IPS-18c (cell line): ENCODE measurements around the gene ALLC.

ENCODE experiments used
- H3K4me3 ChIP-seq: 2 replicates; pipeline ENCODE4 v1.7.0; 2013; ENCODE audit warnings: low read depth, mild to moderate bottlenecking, low read length, moderate library complexity; ENCODE audit not compliant: insufficient read depth
- H3K9me3 ChIP-seq: one replicate; pipeline ENCODE4 v1.6.1; 2013; ENCODE audit warnings: mild to moderate bottlenecking, low read length, moderate library complexity; ENCODE audit not compliant: control insufficient read depth, insufficient read depth

Gene ALLC

GRCh38 chr2:3646446-3646845 is 11.6 kb upstream of the ALLC start:
- Histone ChIP-seq H3K4me3 (no peak overlapping the region), H3K9me3 (peaks cover 2% of the 10 kb centered on the region)

DNA sequence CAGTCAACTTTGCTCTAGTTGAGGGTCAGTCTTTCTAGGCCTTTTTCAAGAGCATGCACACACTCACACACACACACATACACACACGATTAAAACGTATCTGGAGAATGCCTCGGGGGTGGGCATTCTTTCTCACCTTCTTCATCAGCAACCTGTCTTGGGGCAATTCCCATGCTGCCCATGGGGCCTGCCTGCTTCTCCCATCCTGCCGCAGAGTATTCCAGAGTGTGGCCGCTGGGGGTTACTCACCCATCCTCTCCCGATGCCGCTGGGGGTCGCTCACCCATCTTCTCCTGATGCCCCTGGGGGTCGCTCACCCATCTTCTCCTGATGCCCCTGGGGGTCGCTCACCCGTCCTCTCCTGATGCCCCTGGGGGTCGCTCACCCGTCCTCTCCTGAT is 10.8 kb upstream of the ALLC start:
- Histone ChIP-seq H3K4me3 (no peak overlapping the region), H3K9me3 (peaks cover 2% of the 10 kb centered on the region)

DNA sequence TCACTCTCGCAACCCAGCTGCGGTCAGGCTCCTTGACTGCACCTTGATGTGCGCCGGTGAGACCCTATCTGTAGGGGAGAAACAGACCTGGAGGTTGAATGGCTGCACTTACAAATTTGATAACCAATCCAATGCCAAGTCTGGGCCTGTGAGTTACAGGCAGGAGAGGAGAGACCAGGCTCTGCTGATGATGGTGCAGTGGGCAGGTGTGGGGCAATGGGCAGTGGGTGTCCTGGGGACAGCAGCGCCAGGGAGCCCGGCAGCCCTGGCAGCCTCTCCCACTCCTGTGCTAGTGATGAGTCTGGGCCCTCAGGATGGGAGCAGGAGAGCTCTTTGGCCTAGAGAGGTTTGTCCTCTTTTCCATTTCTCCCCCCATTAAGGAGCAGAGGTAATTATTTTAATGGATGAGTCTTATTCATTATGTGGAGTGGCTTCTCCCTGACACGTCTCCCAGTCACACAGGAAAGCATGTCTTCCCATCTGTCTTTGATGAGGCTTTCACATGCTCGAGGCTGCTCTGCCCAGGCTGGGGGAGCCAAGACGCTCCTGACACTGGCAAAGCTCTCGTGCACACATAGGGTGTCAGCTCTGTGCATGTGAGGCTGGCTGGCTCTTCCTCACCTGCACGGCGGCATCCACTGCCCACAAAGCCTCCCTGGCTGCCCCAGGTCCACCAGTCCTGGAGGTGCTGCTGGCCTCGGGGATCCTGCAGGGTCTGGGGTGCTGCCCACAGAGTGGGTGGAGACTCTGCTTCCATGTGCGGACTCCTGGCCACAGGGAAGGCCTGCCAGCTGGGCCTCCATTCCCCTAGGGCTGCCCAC is 10.0 kb upstream of the ALLC start:
- peaks cover 2% of the 10 kb centered on the region for H3K9me3 ChIP-seq
- H3K4me3 ChIP-seq, result no peak overlapping the region

GRCh38 chr2:3648652-3649177 is 9.3 kb upstream of the ALLC start:
- Histone ChIP-seq H3K4me3 (no peak overlapping the region), H3K9me3 (peaks cover 2% of the 10 kb centered on the region)

DNA sequence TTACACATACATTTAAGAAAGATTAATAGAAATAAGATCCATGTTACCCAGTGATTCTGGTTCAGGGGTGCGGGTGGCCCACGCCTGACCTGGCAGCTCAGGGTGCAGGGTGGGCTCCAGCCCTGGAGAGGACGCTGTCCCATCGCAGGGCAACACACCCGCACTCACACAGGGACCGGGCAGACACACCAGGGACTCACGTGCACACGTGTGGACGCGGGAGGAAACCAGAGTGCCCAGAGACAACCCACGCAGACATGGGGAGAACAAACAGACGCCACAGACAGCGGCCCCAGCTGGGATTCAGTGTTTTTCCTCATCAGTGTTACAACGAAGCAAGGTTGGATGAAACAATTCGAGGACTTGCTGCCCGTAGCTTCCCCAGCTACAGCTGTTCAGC is 8.4 kb upstream of the ALLC start:
- H3K4me3 ChIP-seq, result no peak overlapping the region
- H3K9me3 ChIP-seq, result peaks cover 2% of the 10 kb centered on the region

DNA sequence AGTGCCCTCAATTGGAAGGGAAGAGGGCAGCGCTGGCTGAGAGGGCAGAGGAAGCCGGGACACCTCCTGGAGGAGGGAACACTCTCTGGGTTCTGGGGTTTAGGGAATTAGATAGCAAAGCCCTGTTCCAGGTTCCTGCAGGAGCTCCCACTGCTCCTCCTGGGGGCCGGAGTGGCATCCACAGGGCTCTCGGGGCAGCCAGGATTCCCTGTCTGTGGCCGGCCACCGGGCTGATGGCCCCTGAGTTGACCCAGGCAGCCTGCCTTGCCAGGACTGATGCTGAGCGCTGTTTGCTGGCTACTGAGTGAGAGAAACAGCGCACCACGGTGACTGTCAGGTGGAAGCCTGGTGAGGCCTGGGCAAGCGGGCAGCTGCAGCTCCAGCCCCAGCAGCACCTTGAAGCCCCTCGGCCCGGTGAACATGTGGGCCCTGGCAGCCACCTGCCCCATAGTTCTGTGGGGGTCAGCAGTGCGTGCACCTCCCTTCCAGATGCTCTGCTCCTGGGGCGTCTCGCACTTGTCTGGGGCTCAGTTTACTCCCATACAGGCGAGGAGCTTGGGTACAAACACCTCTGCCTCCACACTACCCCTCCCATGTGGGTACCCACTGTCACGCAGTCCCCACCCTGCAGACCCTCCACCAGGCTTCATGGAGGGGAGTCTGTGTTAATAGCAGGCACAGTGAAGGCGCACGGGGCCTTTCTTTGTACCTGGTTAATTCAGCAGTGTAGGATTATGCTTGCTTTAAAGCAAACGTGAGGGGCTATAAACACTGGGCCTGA is 7.7 kb upstream of the ALLC start:
- Histone ChIP-seq H3K9me3 (peaks cover 2% of the 10 kb centered on the region), H3K4me3 (no peak overlapping the region)

DNA sequence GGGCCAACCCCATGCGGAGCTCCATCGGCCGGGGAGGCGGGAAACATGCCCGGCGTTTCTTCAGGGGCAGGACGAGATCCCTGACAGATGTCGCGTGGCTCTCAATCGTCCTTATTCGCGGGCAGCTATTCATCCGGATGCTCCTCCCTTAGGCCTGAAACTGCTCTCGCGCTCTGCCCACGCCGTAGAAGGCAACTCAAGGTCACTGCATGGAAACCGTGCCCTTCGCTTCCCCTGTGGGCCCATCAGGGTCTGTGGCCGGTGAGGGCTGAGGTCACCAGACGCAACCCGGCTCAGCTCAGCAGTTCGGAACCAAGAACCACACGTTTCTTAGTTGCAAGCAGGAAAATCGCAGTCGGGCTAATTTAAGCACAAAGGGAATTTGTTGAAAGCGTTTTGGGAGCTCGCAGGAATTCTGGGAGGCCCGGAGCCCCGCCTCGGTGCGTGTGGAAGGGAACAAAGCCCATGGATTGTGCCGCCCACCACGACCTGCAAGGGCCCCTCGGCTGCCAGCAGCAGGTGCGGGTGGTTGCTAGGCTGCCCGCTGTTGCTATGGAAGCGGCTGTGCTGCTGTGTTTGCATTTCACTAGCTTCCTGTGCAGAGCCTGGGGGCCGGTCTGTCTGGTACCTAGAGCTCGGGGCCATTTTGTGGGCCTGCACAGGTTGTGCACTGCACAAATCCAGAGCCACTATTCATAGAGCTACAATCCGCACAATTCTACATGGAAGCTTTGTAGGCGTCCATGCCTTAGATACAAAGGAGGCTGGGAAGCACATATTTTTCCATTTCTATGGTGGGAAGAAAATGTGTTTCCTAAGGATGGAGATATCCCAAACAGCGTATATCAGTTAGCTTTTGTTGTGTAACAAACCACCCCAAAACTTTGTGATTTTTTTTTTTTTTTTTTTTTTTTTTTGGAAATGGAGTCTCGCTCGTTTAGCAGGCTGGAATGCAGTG is 6.0 kb upstream of the ALLC start:
- Histone ChIP-seq H3K4me3 (peak overlapping the region; percentile 32), H3K9me3 (peaks cover 2% of the 10 kb centered on the region)

- Histone ChIP-seq H3K9me3 (peaks cover 2% of the 10 kb centered on the region), H3K4me3 (no peak overlapping the region)
Measured at GRCh38 chr2:3652896-3653625, 4.9 kb upstream of the ALLC start.

DNA sequence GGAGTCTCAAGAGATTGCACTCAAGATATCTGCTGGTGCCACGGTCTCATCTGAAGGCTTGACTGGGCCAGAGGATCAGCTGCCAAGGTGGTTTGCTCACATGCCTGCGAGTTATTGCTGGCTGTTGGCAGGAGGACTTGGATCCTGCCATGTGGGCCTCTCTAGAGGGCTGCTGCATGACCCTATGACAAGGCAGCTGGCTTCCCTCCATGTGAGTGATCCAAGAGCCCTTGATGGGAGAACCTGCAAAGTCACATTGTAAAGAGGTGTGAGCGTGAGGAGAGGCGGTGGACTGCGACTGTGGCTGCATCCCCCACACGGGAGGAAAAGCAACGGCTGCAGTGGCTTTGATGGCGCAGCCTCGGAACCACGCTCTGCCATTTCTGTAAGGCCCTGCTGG is 4.0 kb upstream of the ALLC start:
- Histone ChIP-seq H3K9me3 (peaks cover 2% of the 10 kb centered on the region), H3K4me3 (no peak overlapping the region)

- peaks cover 2% of the 10 kb centered on the region for H3K9me3 ChIP-seq
- no peak overlapping the region for H3K4me3 ChIP-seq
Measured at GRCh38 chr2:3654531-3655225, 3.3 kb upstream of the ALLC start.

DNA sequence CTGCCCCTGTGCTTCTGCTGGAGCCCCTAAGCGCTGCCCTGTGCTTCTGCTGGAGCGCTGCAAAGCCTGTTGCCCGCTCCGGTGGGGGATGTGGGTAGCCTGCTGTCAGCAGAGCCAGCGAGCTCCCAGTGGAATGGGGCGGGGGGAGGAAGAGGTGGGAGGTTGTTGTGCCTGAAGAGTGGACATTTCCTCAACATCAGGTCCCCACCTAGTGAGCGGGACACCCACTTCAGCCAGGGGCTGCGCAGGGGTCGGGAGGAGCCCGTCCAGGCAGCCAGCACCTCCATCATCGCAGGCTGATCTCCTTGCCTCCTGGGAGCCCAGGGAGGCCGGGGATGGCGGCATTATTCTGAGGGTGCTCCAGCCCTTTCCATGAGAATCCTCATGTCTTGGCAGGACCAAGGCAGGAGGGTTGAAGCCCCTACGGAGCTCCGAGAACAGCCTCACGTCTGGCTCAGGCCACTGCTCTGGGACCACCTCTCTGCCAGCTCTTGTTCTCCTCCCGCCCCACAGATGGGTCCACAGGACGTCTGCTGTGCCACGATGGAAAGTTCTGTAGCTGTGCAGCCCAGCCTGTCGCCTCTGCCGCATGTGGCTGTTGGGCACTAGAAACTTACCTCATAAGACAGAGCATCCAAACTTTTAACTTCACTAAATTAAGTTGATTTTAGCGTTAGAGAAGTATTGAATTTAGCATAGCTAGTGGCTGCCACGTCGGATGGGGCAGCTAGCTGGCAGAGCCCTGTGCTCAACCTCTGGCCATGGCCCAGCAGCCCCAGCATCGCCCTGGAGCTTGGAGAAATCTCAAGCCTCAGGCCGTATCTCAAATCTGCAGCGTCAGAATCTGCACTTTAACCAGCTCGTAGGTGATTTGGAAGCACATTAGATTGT is 1.9 kb upstream of the ALLC start:
- Histone ChIP-seq H3K4me3 (no peak overlapping the region), H3K9me3 (peaks cover 2% of the 10 kb centered on the region)

GRCh38 chr2:3656762-3657721 is 958 bp upstream of the ALLC start:
- H3K4me3 ChIP-seq, result no peak overlapping the region

DNA sequence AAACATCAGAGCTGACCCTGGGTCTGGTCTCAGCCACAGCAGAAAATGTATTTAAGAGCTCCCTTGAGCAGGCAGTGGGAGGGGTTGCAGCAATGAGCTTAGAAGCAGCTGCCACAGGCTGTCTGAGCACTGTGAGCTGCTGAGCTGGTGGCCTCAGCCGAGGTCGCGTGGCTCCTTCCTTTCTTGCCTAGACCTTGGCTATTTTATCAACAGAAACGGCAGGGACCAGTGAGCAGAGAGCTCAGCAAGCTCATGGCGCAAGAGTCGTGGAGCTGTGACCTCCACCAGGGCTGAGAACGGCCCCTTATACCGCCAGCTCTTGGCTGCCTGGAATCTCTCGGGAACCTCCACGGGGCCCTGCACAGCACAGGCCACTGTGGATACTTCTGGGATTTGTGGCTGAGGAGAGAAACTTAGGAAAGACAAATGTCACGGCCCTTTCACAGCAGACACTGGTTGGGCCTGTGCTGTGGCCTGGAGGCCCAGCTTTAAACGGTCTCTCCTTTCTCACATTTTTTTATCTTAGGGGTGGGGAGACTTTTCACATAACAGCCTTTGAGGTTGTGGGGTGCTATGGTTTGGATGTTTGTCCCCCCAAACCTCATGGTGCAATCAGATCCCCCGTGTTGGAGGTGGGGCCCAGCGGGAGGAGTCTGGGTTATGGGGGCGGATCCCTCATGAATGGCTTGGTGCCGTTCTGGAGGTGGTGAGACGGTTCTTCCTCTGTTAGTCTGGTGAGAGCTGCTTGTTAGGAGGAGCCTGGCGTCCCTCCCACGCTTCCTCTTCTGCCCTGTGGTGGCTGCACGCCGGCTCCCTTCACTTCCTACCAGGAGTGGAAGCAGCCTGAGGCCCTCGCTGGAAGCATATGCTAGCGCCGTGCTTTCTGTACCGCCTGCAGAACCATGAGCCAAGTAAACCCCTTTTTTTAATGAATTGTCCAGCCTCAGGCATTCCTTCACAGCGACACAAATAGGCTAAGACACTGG is 1.7 kb downstream of the ALLC start:
- peaks cover 2% of the 10 kb centered on the region for H3K9me3 ChIP-seq
- H3K4me3 ChIP-seq, result no peak overlapping the region

More at GRCh38 chr2:3656762-3657721, 958 bp upstream of the ALLC start:
- peaks cover 2% of the 10 kb centered on the region for H3K9me3 ChIP-seq
